Pancreas (tissue), 10 donors: Measurements from ENCODE around the gene SERPINA1. TPM values are rescaled to one million over a fixed set of nuclear protein-coding genes. Genes with fewer than 3 reads are reported as not detected.
A peak's percentile ranks its signal among the peaks of the same experiment; 100 is the strongest.

Experiments used
- ATAC-seq, 4 donors: fragments of 200-7000 bp; cut with Tn5 transposase; one replicate each; pipeline versions ENCODE4 v1.8.0 to v1.9.1; 2020; ENCODE audit warnings: mild to moderate bottlenecking in 4 of 4, moderate library complexity in 4 of 4
- DNase-seq, 6 donors: peaks; one replicate each; pipeline ENCODE4 v3.0.0-alpha.2; 2020
- FAIRE-seq: peaks from 2 replicates; lab custom pipeline; 2012; peaks lifted over from hg19 to GRCh38; lab: Jason Lieb, UNC
- H3K27ac ChIP-seq, 4 donors: fragments of 200-600 bp; sonication (generic); 1 replicate in 3 of 4; 2 replicates in 1 of 4; pipeline versions ENCODE4 v1.5.0 to v1.8.0; 2020
- H3K27me3 ChIP-seq, 4 donors: fragments of 200-600 bp; one replicate each; pipeline ENCODE4 v1.8.0; 2021
- H3K36me3 ChIP-seq, 3 donors: fragments of 200-600 bp; sonication (generic) in 1 of 3; one replicate each; pipeline versions ENCODE4 v1.5.0 to v1.8.0; 2020 to 2021
- H3K4me1 ChIP-seq, 3 donors: fragments of 200-600 bp; one replicate each; pipeline ENCODE4 v1.8.0; 2021
- H3K4me3 ChIP-seq, 4 donors: fragments of 200-600 bp; sonication (generic) in 2 of 4; one replicate each; pipeline versions ENCODE4 v1.5.0 to v1.8.0; 2020 to 2021
- H3K9me3 ChIP-seq, 4 donors: fragments of 200-600 bp; one replicate each; pipeline ENCODE4 v1.8.0; 2021
- CTCF ChIP-seq, 4 donors: fragments of 200-600 bp; sonication (generic) in 3 of 4; IDR thresholded peaks; one replicate each; pipeline versions ENCODE4 v1.5.0 to v1.8.0; 2021; ENCODE audit warnings: antibody characterized with exemption in 4 of 4
- WGBS, 2 donors: extraction: QIAGEN DNeasy Blood & Tissue Kit; methylation state at CpG; one replicate each; pipeline ENCODE4 v1.1.7; 2013; 5-methylcytosine and 5-hydroxymethylcytosine counted together
- intact Hi-C, 3 donors: fragments of 100-400 bp; cut with DNase I; formaldehyde crosslinking; loops; one replicate each; pipeline versions ENCODE4 v1.11.1 to v1.14.2; 2022
- polyA plus RNA-seq, 2 donors: library from polyadenylated mRNA; stranded (reverse); fragments of 200-250 nt; gene quantifications; one replicate each; pipeline ENCODE4 v1.2.3, GENCODE V29; 2013
- total RNA-seq, 6 donors: library from RNA; stranded (reverse); fragmentation: NEBNext Ultra II Directional in 4 of 6; extraction: Animal tissue kit (Norgen Biotek cat#: 25700) in 4 of 6; gene quantifications; one replicate each; pipeline versions ENCODE4 v1.2.1 to v1.2.4, GENCODE V29; 2021 to 2023
- donor health status: healthy with polysubstance abuse.
- donor health status: DM: no; HTN: no; CAD: no; lungs with moderate emphysema.
- donor health status: DM: no; HTN: no; CAD: no.
- donor health status: control.
- donor health status: control.
- donor health status: Bipolar disorder and iron deficiency.
- donor health status: DM: yes; HTN: yes; CAD: no.
- donor health status: DM: no; HTN: no; CAD: no.
- donor health status: DM: no; HTN: no; CAD: no.
- donor health status: DM: yes; HTN: yes; CAD: no.

The SERPINA1 gene
- total and polyA plus RNA-seq, 8 donors, result 45.0 to 328 (median 170) TPM

DNA sequence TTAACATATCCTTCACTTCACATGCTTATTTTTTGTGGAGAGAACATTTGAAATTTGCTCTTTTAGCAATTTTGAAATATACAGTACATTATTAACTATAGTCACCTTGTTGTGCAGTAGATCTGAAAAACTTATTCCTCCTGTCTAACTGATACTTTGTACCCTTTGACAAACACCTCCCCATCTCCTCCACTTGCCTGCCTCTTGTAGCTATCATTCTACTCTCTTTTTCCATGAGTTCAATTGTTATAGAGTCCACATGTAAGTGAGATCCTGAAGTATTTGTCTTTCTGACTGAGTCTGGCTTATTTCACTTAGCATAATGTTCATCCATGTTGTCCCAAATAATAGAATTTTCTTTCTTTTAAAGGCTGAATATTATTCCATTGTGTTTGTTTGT is 55.8 kb downstream of the SERPINA1 start:
- no peak overlapping the region for H3K27ac ChIP-seq
- ATAC-seq, result no peak
- no peak for DNase-seq
- TF ChIP-seq CTCF (IDR thresholded peaks at IDR 0.05), result no peak
- intact Hi-C loops, result no loop called here
- H3K4me3 ChIP-seq, result no peak overlapping the region
- no peaks in the 10 kb centered on the region for H3K4me1 ChIP-seq
- no peaks in the 10 kb centered on the region for H3K27me3 ChIP-seq
- no peaks in the 10 kb centered on the region for H3K9me3 ChIP-seq
- no peaks in the 10 kb centered on the region for H3K36me3 ChIP-seq
- no peak for FAIRE-seq

DNA sequence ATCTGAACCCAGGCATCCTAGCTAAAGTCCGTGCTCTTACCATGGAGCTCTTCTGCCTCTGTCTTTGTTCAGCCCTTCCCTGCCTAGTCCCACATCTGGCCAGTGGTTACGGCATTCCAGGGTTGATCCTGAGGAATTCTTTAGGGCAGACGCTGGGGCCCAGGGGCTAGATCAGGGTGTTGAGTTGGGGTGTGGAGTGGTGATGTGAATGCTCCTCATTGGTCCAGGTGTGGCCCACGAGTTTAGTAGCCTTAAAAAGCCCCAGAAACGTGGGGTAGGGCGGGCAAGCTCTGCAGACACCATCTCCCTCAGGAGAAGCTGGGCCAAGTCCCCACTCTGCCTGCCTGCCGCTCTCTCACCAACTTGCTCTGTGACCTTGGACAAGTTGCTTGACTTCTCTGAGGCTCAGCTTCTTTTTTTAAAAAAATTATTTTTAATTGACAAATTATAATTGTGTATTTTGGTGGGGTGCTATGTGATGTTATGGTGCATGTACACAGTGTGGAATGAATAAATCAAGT is 56.3 kb downstream of the SERPINA1 start:
- ATAC-seq (no peak), FAIRE-seq (no peak), DNase-seq (no peak)
- no peak for TF ChIP-seq CTCF (IDR thresholded peaks at IDR 0.05)
- Histone ChIP-seq H3K27ac (no peak overlapping the region), H3K36me3 (no peaks in the 10 kb centered on the region), H3K4me3 (no peak overlapping the region), H3K9me3 (no peaks in the 10 kb centered on the region), H3K4me1 (no peaks in the 10 kb centered on the region), H3K27me3 (no peaks in the 10 kb centered on the region)
- intact Hi-C loops, result no loop called here
- 57 to 61% methylated on average over 7 of the region's 7 CpGs for WGBS, 2 donors

GRCh38 chr14:94331462-94331861 is 56.9 kb downstream of the SERPINA1 start:
- no peaks in the 10 kb centered on the region for H3K36me3 ChIP-seq
- H3K27me3 ChIP-seq, result no peaks in the 10 kb centered on the region
- H3K9me3 ChIP-seq, result no peaks in the 10 kb centered on the region
- no peaks in the 10 kb centered on the region for H3K4me1 ChIP-seq
- H3K4me3 ChIP-seq, result no peak overlapping the region
- no peak for DNase-seq
- intact Hi-C loops, result no loop called here
- no peak for ATAC-seq
- 76 to 84% methylated on average over 5 of the region's 5 CpGs for WGBS, 2 donors
- no peak for FAIRE-seq
- no peak overlapping the region for H3K27ac ChIP-seq
- TF ChIP-seq CTCF (IDR thresholded peaks at IDR 0.05), result no peak

DNA sequence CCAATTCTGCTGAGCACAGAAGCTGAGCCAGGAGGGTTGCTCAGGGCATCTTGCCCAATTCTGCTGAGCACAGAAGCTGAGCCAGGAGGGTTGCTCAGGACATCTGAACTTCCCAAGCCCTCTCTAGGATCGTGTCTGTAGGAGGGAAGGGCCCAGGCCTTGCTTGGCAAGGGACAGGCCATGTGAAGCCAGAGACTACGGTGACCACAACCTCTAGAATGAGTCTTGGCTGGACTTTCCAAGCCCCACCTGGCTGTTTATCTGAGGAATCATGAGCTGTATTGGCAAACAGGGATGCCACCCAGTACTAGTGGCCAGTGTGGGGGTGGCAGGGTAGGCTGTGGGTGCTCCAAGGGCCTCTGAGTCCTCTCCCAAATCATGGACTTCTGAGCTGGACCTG is 57.5 kb downstream of the SERPINA1 start:
- TF ChIP-seq CTCF (IDR thresholded peaks at IDR 0.05), result no peak
- Histone ChIP-seq H3K4me3 (no peak overlapping the region), H3K27ac (no peak overlapping the region), H3K36me3 (no peaks in the 10 kb centered on the region), H3K9me3 (no peaks in the 10 kb centered on the region), H3K4me1 (no peaks in the 10 kb centered on the region), H3K27me3 (no peaks in the 10 kb centered on the region)
- 46 to 51% methylated on average over 2 of the region's 2 CpGs for WGBS, 2 donors
- no peak for FAIRE-seq
- intact Hi-C loops, result no loop called here
- DNase-seq, result peak in 1 of 6 donors; percentile 21
- no peak for ATAC-seq

DNA sequence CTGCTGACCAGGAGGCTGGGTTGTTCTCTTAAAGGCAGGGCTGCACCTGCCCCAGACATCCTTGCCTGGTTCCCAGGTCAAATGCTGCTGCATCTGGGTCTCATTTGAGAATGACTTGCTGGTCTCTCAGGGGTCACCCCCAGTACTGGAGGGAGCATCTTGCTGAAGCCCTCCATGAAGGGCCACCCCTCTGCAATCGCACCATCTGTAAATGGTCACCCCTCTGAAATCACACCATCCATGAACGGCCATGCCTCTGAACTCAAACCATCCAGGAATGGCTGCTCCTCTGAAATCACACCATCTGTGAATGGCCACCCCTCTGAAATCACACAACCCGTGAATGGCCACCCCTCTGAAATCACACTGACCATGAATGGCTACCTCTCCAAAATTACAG is 58.0 kb downstream of the SERPINA1 start:
- ATAC-seq, result no peak
- no peaks in the 10 kb centered on the region for H3K4me1 ChIP-seq
- FAIRE-seq, result no peak
- H3K4me3 ChIP-seq, result no peak overlapping the region
- H3K9me3 ChIP-seq, result no peaks in the 10 kb centered on the region
- no peak for DNase-seq
- WGBS, 2 donors, result 61 to 79% methylated on average over 3 of the region's 3 CpGs
- H3K36me3 ChIP-seq, result no peaks in the 10 kb centered on the region
- H3K27ac ChIP-seq, result no peak overlapping the region
- no peak for TF ChIP-seq CTCF (IDR thresholded peaks at IDR 0.05)
- intact Hi-C loops, result no loop called here
- H3K27me3 ChIP-seq, result no peaks in the 10 kb centered on the region
